ENCODE results near the gene VSIR.

The VSIR gene

GRCh38 chr10:71714592-71714991, 58.7 kb downstream of the VSIR start:
- TF ChIP-seq TAF1 (IDR thresholded peaks at IDR 0.05; ENCODE audit: borderline replicate concordance, insufficient read depth, low read length) (no peak), FOXP2 (optimal IDR thresholded peaks at IDR 0.05; ENCODE audit: borderline replicate concordance, extremely low read depth, extremely low read length, insufficient read depth) (no peak), REST (IDR thresholded peaks at IDR 0.05; ENCODE audit: insufficient read depth in 1 of 2, low read depth in 2 of 2, low read length in 2 of 2) (no peak), POLR2AphosphoS5 (IDR thresholded peaks at IDR 0.05; ENCODE audit: low read depth, low read length) (no peak), SIN3A (IDR thresholded peaks at IDR 0.05; ENCODE audit: borderline replicate concordance, insufficient read depth, low read length) (no peak)

GRCh38 chr10:71714031-71714410, 59.3 kb downstream of the VSIR start:
- TF ChIP-seq SIN3A (IDR thresholded peaks at IDR 0.05; ENCODE audit: borderline replicate concordance, insufficient read depth, low read length) (no peak), TAF1 (IDR thresholded peaks at IDR 0.05; ENCODE audit: borderline replicate concordance, insufficient read depth, low read length) (no peak), FOXP2 (optimal IDR thresholded peaks at IDR 0.05; ENCODE audit: borderline replicate concordance, extremely low read depth, extremely low read length, insufficient read depth) (no peak), POLR2AphosphoS5 (IDR thresholded peaks at IDR 0.05; ENCODE audit: low read depth, low read length) (no peak), REST (IDR thresholded peaks at IDR 0.05; ENCODE audit: insufficient read depth in 1 of 2, low read depth in 2 of 2, low read length in 2 of 2) (no peak)

GRCh38 chr10:71713135-71714030, 59.9 kb downstream of the VSIR start:
- TF ChIP-seq FOXP2 (optimal IDR thresholded peaks at IDR 0.05; ENCODE audit: borderline replicate concordance, extremely low read depth, extremely low read length, insufficient read depth) = no peak
- TF ChIP-seq POLR2AphosphoS5 (IDR thresholded peaks at IDR 0.05; ENCODE audit: low read depth, low read length) = no peak
- TF ChIP-seq TAF1 (IDR thresholded peaks at IDR 0.05; ENCODE audit: borderline replicate concordance, insufficient read depth, low read length) = no peak
- TF ChIP-seq REST (IDR thresholded peaks at IDR 0.05; ENCODE audit: insufficient read depth in 1 of 2, low read depth in 2 of 2, low read length in 2 of 2) = no peak
- TF ChIP-seq SIN3A (IDR thresholded peaks at IDR 0.05; ENCODE audit: borderline replicate concordance, insufficient read depth, low read length) = no peak

GRCh38 chr10:71712572-71713134, 60.7 kb downstream of the VSIR start:
- no peak for TF ChIP-seq REST (IDR thresholded peaks at IDR 0.05; ENCODE audit: insufficient read depth in 1 of 2, low read depth in 2 of 2, low read length in 2 of 2)
- no peak for TF ChIP-seq FOXP2 (optimal IDR thresholded peaks at IDR 0.05; ENCODE audit: borderline replicate concordance, extremely low read depth, extremely low read length, insufficient read depth)
- no peak for TF ChIP-seq POLR2AphosphoS5 (IDR thresholded peaks at IDR 0.05; ENCODE audit: low read depth, low read length)
- no peak for TF ChIP-seq TAF1 (IDR thresholded peaks at IDR 0.05; ENCODE audit: borderline replicate concordance, insufficient read depth, low read length)
- TF ChIP-seq SIN3A (IDR thresholded peaks at IDR 0.05; ENCODE audit: borderline replicate concordance, insufficient read depth, low read length) = no peak

All from PFSK-1 (cell line).